ENCODE results near the gene B4GALT4. TPM values are rescaled to one million over a fixed set of nuclear protein-coding genes. Genes with fewer than 3 reads are reported as not detected.
A peak's percentile ranks its signal among the peaks of the same experiment; 100 is the strongest.
"Not testable (repeated sequence)": the region's sequence is repeated elsewhere in the genome, so short reads cannot be mapped to it uniquely, and the experiment has no call there.

B4GALT4 gene
- total RNA-seq, 2 donors from 2014 or later, result 34.3 to 38.4 TPM

DNA sequence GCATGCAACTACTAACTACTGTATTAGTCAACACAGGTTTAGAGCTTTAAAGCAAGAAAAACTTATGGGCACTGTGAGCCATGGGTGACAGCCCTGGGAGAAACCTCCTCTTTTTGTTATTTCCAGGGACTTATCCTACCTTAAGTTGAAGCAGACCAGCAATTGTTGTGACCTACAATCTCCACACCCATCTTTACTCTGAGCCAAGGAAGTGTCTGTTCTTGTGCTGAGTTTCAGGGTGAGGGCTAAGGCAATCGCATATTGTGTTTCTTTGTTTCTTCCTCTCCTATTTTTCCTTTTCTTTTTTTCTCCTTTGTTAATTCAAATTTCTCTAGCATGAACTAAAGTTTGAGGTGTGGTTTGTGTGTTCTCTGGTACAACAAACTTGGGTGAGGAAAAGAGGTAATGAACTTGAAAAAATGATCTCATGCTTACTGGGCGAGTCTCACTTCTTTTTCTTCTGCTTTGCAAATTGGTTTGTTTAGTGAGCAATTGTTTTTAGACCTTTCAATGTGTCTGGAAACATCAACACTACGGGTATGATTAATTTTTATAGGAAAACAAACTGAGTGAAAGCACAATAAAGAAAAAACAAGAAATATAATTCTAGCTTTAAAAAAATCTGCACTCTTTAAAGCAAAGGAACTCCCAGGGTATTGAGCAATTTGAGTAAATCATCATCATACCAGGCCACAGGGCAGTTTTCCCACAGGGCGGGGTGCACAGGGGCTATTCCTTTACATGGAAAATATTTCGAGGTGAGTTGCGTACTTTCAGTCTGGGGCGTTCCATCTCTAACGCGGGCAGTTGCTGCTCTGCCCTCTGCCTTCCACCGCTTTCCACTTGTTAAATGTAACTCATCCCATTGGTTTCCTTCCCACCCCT lies 64.6 kb downstream of the B4GALT4 start:
- H3K27me3 Mint-ChIP-seq, result peaks cover 20 to 40% of the 10 kb centered on the region in 2 donors

DNA sequence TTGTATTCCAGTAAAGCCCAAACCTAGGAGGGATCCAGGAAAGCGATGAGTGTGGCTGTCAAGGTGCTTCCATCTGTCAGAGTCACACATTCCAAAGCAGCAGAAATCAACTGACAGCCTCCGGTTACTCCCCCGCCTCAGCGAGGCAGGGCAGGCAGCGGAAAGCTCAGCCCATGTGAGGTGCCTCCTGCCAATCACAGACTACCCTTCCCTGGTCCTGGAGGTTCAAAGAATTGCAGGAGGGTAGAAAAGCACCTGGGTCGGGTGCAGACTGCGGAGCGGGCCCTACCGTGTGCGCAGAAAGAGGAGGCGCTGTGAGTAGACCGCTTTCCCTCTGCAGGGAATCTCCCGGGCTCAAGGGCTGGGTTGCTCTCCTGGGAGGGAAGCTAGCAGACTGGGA lies 67.4 kb downstream of the B4GALT4 start, which contains the start of gene UPK1B:
TSS of gene UPK1B (plus strand) at position 274 of the 400 bp plus-strand sequence. CDS start 13,144 bp downstream, outside the sequence.
- H3K4me3 Mint-ChIP-seq, result no peak within 1 kb of the TSS
- H3K4me1 Mint-ChIP-seq (ENCODE audit: low read depth in 2 of 2), result no peaks in the 10 kb centered on the region
- peaks cover 16 to 38% of the 10 kb centered on the region in 2 donors for H3K27me3 Mint-ChIP-seq
- ATAC-seq (peak in 1 of 2 donors; percentile 52), DNase-seq (ENCODE audit: low spot score) (no peak)
- no peaks in the 10 kb centered on the region for H3K9me3 Mint-ChIP-seq
- no peak within 1 kb of the TSS for H3K27ac Mint-ChIP-seq
- H3K36me3 Mint-ChIP-seq, result no peaks in the 10 kb centered on the region

More for the DNA sequence above, 64.6 kb downstream of the B4GALT4 start:
- H3K9me3 Mint-ChIP-seq, result no peaks in the 10 kb centered on the region
- no peak overlapping the region for H3K27ac Mint-ChIP-seq
- no peaks in the 10 kb centered on the region for H3K4me1 Mint-ChIP-seq (ENCODE audit: low read depth in 2 of 2)
- H3K4me3 Mint-ChIP-seq, result no peak overlapping the region
- no peak for ATAC-seq
- H3K36me3 Mint-ChIP-seq, result no peaks in the 10 kb centered on the region
- DNase-seq (ENCODE audit: low spot score), result no peak

GRCh38 chr3:119170821-119171220 lies 69.9 kb downstream of the B4GALT4 start:
- H3K27ac Mint-ChIP-seq, result no peak overlapping the region
- DNase-seq (ENCODE audit: low spot score), result no peak
- ATAC-seq, result no peak
- no peaks in the 10 kb centered on the region for H3K36me3 Mint-ChIP-seq
- H3K27me3 Mint-ChIP-seq, result peaks cover 15 to 23% of the 10 kb centered on the region in 2 donors
- no peak overlapping the region for H3K4me3 Mint-ChIP-seq
- peaks cover 2% of the 10 kb centered on the region for H3K9me3 Mint-ChIP-seq
- no peaks in the 10 kb centered on the region for H3K4me1 Mint-ChIP-seq (ENCODE audit: low read depth in 2 of 2)

GRCh38 chr3:119164745-119165144 lies 75.9 kb downstream of the B4GALT4 start:
- H3K4me3 Mint-ChIP-seq; DNase-seq (ENCODE audit: low spot score); H3K9me3 Mint-ChIP-seq; H3K4me1 Mint-ChIP-seq (ENCODE audit: low read depth in 2 of 2); ATAC-seq; H3K36me3 Mint-ChIP-seq; H3K27ac Mint-ChIP-seq: not testable (repeated sequence)
- H3K27me3 Mint-ChIP-seq, result peaks cover 25 to 31% of the 10 kb centered on the region in 2 donors

Other genes starting within 250 kb of the B4GALT4 start
- gene IGSF11, start 206.0 kb downstream of the B4GALT4 start, total RNA-seq, result under 1 TPM; 0.17 to 0.33 TPM
- gene TEX55, start 94.7 kb downstream of the B4GALT4 start, total RNA-seq, result not detected
- not detected for gene UPK1B, start 67.3 kb downstream of the B4GALT4 start, total RNA-seq
- gene ARHGAP31, start 53.5 kb upstream of the B4GALT4 start, total RNA-seq, result 10 to 100 TPM; 22.5 to 64.6 TPM
- gene TMEM39A, start 222.7 kb upstream of the B4GALT4 start, total RNA-seq, result 10 to 100 TPM; 66.6 to 71.5 TPM
- 10 to 100 TPM; 21.4 to 38.5 TPM for gene POGLUT1, start 228.1 kb upstream of the B4GALT4 start, total RNA-seq

Data from natural killer cell treated with Interleukin-12 subunit alpha and Interleukin-12 subunit beta and Interleukin-15 and Interleukin-18, amount 100 ng/mL, for 72 hours (primary cell).